Lower leg skin (tissue), 4 donors: ENCODE measurements around the gene MSN. TPM values are rescaled to one million over a fixed set of nuclear protein-coding genes. Genes with fewer than 3 reads are reported as not detected.
A peak's percentile ranks its signal among the peaks of the same experiment; 100 is the strongest.

Experiments used
- DNase-seq, 2 donors: peaks; one replicate each; pipeline ENCODE4 v3.0.0-alpha.2; 2019; ENCODE audit warnings: low spot score in 2 of 2
- H3K4me3 ChIP-seq: fragments of 200-600 bp; sonication (generic); 2 replicates; pipeline ENCODE4 v1.5.1; 2017; ENCODE audit warnings: mild to moderate bottlenecking, low read depth; ENCODE audit not compliant: poor library complexity, severe bottlenecking
- CTCF ChIP-seq, 3 donors: fragments of 450-650 bp; IDR thresholded peaks; one replicate each; pipeline ENCODE4 v1.5.1; 2016; ENCODE audit warnings: antibody characterized with exemption in 3 of 3, mild to moderate bottlenecking in 3 of 3, moderate library complexity in 2 of 3
- POLR2A ChIP-seq, 2 donors: fragments of 450-650 bp; IDR thresholded peaks; one replicate each; pipeline ENCODE4 v1.6.1; 2016 to 2017; ENCODE audit warnings: antibody characterized with exemption in 2 of 2, mild to moderate bottlenecking in 1 of 2, moderate library complexity in 1 of 2
- WGBS, 2 donors: methylation state at CpG; one replicate each; pipeline ENCODE4 v1.1.5; 2018; 5-methylcytosine and 5-hydroxymethylcytosine counted together
- intact Hi-C: fragments of 100-400 bp; cut with DNase I; formaldehyde crosslinking; loops from one replicate; pipeline ENCODE4 v1.15.0; 2023; ENCODE audit warnings: low total_unique reads
- total RNA-seq, 4 donors: library from RNA; depleted of rRNA; stranded (reverse); fragments of >200 nt; gene quantifications; one replicate each; pipeline ENCODE4 v1.1.0, GENCODE V29; 2016

Gene MSN
- total RNA-seq, 4 donors from 2014 or later = 108 to 180 (median 120) TPM

- H3K4me3 ChIP-seq = no peak overlapping the region
- intact Hi-C loops = no loop called here
- 16 to 33% methylated on average over 2 of the region's 2 CpGs for WGBS, 2 donors
- DNase-seq = no peak
- TF ChIP-seq CTCF (IDR thresholded peaks at IDR 0.05) = no peak
- TF ChIP-seq POLR2A (IDR thresholded peaks at IDR 0.05) = no peak
These were observed 29.8 kb downstream of the MSN start for GRCh38 chrX:65697211-65697641.

- WGBS, 2 donors = 38 to 52% methylated on average over 6 of the region's 6 CpGs
- TF ChIP-seq CTCF (IDR thresholded peaks at IDR 0.05) = no peak
- no peak for TF ChIP-seq POLR2A (IDR thresholded peaks at IDR 0.05)
- intact Hi-C loops = no loop called here
These were observed 30.7 kb downstream of the MSN start for GRCh38 chrX:65697915-65698796.

GRCh38 chrX:65702956-65703355 lies 35.5 kb downstream of the MSN start:
- intact Hi-C loops = no loop called here
- H3K4me3 ChIP-seq = no peak overlapping the region
- WGBS, 2 donors = 40 to 53% methylated on average over 2 of the region's 2 CpGs
- TF ChIP-seq CTCF (IDR thresholded peaks at IDR 0.05) = no peak
- TF ChIP-seq POLR2A (IDR thresholded peaks at IDR 0.05) = no peak
- DNase-seq = no peak

More at GRCh38 chrX:65697915-65698796, 30.7 kb downstream of the MSN start:
- H3K4me3 ChIP-seq = no peak overlapping the region
- peak in 1 of 2 donors; percentile 89 for DNase-seq

GRCh38 chrX:65705439-65705838 lies 38.0 kb downstream of the MSN start:
- no peak for DNase-seq
- WGBS, 2 donors = 47 to 55% methylated on average over 5 of the region's 5 CpGs
- no peak overlapping the region for H3K4me3 ChIP-seq
- no peak for TF ChIP-seq POLR2A (IDR thresholded peaks at IDR 0.05)
- TF ChIP-seq CTCF (IDR thresholded peaks at IDR 0.05) = no peak
- intact Hi-C loops = no loop called here

- 16 to 43% methylated on average over 5 of the region's 5 CpGs for WGBS, 2 donors
- TF ChIP-seq POLR2A (IDR thresholded peaks at IDR 0.05) = no peak
- no peak for TF ChIP-seq CTCF (IDR thresholded peaks at IDR 0.05)
- no peak overlapping the region for H3K4me3 ChIP-seq
- peak; percentile 20 to 84 for DNase-seq
- intact Hi-C loops = no loop called here
These were observed 38.8 kb downstream of the MSN start for GRCh38 chrX:65706041-65706828.
